ENCODE data around the gene FHIT. TPM values are rescaled to one million over a fixed set of nuclear protein-coding genes. Genes with fewer than 3 reads are reported as not detected.

Gene FHIT
- total and polyA plus RNA-seq, 10 of the 15 experiments (the other 5 are each of a cell fraction or from before 2014, with no cell fraction given) = 4.2 to 14.9 (median 9.4) TPM

GRCh38 chr3:60887574-60887973 lies 363.7 kb downstream of the FHIT start (continued):
- TF ChIP-seq, protein P1, sequence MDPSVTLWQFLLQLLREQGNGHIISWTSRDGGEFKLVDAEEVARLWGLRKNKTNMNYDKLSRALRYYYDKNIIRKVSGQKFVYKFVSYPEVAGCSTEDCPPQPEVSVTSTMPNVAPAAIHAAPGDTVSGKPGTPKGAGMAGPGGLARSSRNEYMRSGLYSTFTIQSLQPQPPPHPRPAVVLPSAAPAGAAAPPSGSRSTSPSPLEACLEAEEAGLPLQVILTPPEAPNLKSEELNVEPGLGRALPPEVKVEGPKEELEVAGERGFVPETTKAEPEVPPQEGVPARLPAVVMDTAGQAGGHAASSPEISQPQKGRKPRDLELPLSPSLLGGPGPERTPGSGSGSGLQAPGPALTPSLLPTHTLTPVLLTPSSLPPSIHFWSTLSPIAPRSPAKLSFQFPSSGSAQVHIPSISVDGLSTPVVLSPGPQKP (IDR thresholded peaks at IDR 0.05; ENCODE audit: low read depth, low read length) = no peak
- TF ChIP-seq REST (IDR thresholded peaks at IDR 0.05; ENCODE audit: low read depth, low read length) = no peak

GRCh38 chr3:60886518-60886917 lies 364.7 kb downstream of the FHIT start:
- Histone ChIP-seq H3K36me3 (ENCODE audit: control insufficient read depth in 2 of 2, insufficient read depth in 2 of 2, low read length in 1 of 2) (no peaks in the 10 kb centered on the region), H3K9ac (ENCODE audit: control insufficient read depth, insufficient read depth, low read length) (no peak overlapping the region), H3K79me2 (ENCODE audit: control insufficient read depth, insufficient read depth, low read length) (no peaks in the 10 kb centered on the region), H3K4me3 (no peak overlapping the region), H2AFZ (ENCODE audit: control insufficient read depth, low read depth, low read length) (no peak overlapping the region), H3K4me1 (ENCODE audit: control insufficient read depth, insufficient read depth, low read length) (no peaks in the 10 kb centered on the region), H3K4me2 (ENCODE audit: control insufficient read depth, insufficient read depth) (no peak overlapping the region), H3K27me3 (replicated peaks in 1 of 2; ENCODE audit: control insufficient read depth in 2 of 2, insufficient read depth in 2 of 2, low read length in 1 of 2) (no peaks in the 10 kb centered on the region), H4K20me1 (ENCODE audit: control insufficient read depth, insufficient read depth) (no peaks in the 10 kb centered on the region), H3K27ac (ENCODE audit: control insufficient read depth, insufficient read depth) (no peak overlapping the region), H3K9me3 (replicated peaks; ENCODE audit: control insufficient read depth, insufficient read depth, low read length) (no peaks in the 10 kb centered on the region)
- intact Hi-C loops (cut with micrococcal nuclease; ENCODE audit: unreplicated experiment) (no loop called here), in situ Hi-C loops (cut with MboI) (no loop called here)
- WGBS (ENCODE audit: insufficient coverage, insufficient replicate concordance, low lambda C conversion rate, missing lambda C conversion rate) = 87% methylated on average over 1 of the region's 1 CpG
- DNase-seq (ENCODE audit: low read depth, low spot score) (no peak), FAIRE-seq (no peak), ATAC-seq (no peak)
- RAD21 ChIA-PET (ENCODE audit: unreplicated experiment) = no interaction called here
- SMC1A ChIA-PET (ENCODE audit: uncharacterized antibody, unreplicated experiment) = no interaction called here
- no peak for TF ChIP-seq POLR2AphosphoS5 (IDR thresholded peaks at IDR 0.05; ENCODE audit: low read length)
- TF ChIP-seq ATF3 (IDR thresholded peaks at IDR 0.05; ENCODE audit: borderline replicate concordance, extremely low read depth, low read depth, low read length) = no peak
- TF ChIP-seq MEF2A (IDR thresholded peaks at IDR 0.05; ENCODE audit: insufficient read depth, low read depth, low read length) = no peak
- no peak for TF ChIP-seq TAF1 (IDR thresholded peaks at IDR 0.05; ENCODE audit: borderline replicate concordance, low read depth, low read length)
- no peak for TF ChIP-seq NKRF (conservative IDR thresholded peaks at IDR 0.05)
- no peak for TF ChIP-seq RFX5 (IDR thresholded peaks at IDR 0.05; ENCODE audit: low read depth, low read length)
- no peak for TF ChIP-seq ZNF384 (IDR thresholded peaks at IDR 0.05; ENCODE audit: borderline replicate concordance, low read depth, low read length)
- POLR2A ChIA-PET = no interaction called here
- CTCF ChIA-PET = no interaction called here
- BruUV-seq (replicated peaks) = no TSS peak
